Lower leg skin (tissue), 3 donors: ENCODE data around the gene UGT3A2.

Experiments
- POLR2A ChIP-seq, 2 donors: fragments of 450-650 bp; IDR thresholded peaks; one replicate each; pipeline ENCODE4 v1.6.1; 2016 to 2017; ENCODE audit warnings: antibody characterized with exemption in 2 of 2, mild to moderate bottlenecking in 1 of 2, moderate library complexity in 1 of 2
- TF ChIP-seq, protein P1 (sequence below), 3 donors: fragments of 450-650 bp; IDR thresholded peaks; one replicate each; pipeline ENCODE4 v1.5.1; 2016; ENCODE audit warnings: antibody characterized with exemption in 3 of 3, mild to moderate bottlenecking in 3 of 3, moderate library complexity in 2 of 3

DNA sequence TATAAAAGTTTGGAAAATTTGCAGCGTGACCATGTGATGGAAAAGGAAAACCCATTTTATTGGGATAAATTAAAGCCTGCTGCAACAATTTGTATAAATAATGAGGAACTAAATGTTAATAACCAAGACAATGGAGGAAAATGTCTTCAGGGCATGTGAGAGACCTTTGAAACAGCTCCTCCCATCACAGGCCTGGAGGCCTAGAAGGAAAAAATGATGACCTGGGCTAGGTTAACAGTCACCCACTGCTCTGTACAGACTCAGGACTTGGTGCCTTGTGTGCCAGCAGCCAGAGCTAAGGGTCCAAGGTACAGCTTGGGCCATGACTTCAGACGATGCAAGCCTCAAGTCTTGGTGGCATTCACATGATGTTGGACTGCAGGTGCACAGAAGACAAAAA, 53.5 kb downstream of the UGT3A2 start:
- TF ChIP-seq, protein P1, sequence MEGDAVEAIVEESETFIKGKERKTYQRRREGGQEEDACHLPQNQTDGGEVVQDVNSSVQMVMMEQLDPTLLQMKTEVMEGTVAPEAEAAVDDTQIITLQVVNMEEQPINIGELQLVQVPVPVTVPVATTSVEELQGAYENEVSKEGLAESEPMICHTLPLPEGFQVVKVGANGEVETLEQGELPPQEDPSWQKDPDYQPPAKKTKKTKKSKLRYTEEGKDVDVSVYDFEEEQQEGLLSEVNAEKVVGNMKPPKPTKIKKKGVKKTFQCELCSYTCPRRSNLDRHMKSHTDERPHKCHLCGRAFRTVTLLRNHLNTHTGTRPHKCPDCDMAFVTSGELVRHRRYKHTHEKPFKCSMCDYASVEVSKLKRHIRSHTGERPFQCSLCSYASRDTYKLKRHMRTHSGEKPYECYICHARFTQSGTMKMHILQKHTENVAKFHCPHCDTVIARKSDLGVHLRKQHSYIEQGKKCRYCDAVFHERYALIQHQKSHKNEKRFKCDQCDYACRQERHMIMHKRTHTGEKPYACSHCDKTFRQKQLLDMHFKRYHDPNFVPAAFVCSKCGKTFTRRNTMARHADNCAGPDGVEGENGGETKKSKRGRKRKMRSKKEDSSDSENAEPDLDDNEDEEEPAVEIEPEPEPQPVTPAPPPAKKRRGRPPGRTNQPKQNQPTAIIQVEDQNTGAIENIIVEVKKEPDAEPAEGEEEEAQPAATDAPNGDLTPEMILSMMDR (IDR thresholded peaks at IDR 0.05): no peak
- no peak for TF ChIP-seq POLR2A (IDR thresholded peaks at IDR 0.05)
